Skeletal muscle tissue (tissue), 4 donors: Measurements from ENCODE around the gene ZNF146. TPM values are rescaled to one million over a fixed set of nuclear protein-coding genes. Genes with fewer than 3 reads are reported as not detected.

Experiments used
- H3K27ac ChIP-seq: one replicate; pipeline ENCODE4 v1.7.0; 2013; ENCODE audit warnings: mild to moderate bottlenecking, low read depth, low read length, inconsistent platforms
- H3K27me3 ChIP-seq, 3 donors: one replicate each; pipeline ENCODE4 v1.7.0; 2013; ENCODE audit warnings: low read length in 3 of 3; ENCODE audit not compliant: control insufficient read depth in 3 of 3, insufficient read depth in 3 of 3
- H3K36me3 ChIP-seq, 3 donors: one replicate each; pipeline ENCODE4 v1.7.0; 2013; ENCODE audit warnings: low read length in 3 of 3; ENCODE audit not compliant: control insufficient read depth in 3 of 3, insufficient read depth in 3 of 3
- H3K4me1 ChIP-seq, 3 donors: one replicate each; pipeline ENCODE4 v1.7.0; 2013; ENCODE audit warnings: low read length in 3 of 3, mild to moderate bottlenecking in 3 of 3; ENCODE audit not compliant: control insufficient read depth in 3 of 3, insufficient read depth in 3 of 3
- H3K4me3 ChIP-seq, 3 donors: one replicate each; pipeline ENCODE4 v1.7.0; 2013; ENCODE audit warnings: low read length in 3 of 3
- H3K9ac ChIP-seq, 3 donors: one replicate each; pipeline ENCODE4 v1.7.0; 2013; ENCODE audit warnings: low read length in 3 of 3, mild to moderate bottlenecking in 3 of 3, moderate library complexity in 2 of 3, low read depth in 1 of 3
- H3K9me3 ChIP-seq, 3 donors: one replicate each; pipeline ENCODE4 v1.7.0; 2013; ENCODE audit warnings: low read length in 3 of 3; ENCODE audit not compliant: control insufficient read depth in 3 of 3
- total RNA-seq: library from RNA; depleted of rRNA; stranded (reverse); fragments of >200 nt; gene quantifications from one replicate; pipeline ENCODE4 v1.2.3, GENCODE V29; 2014
- donor health status: Osteomylitis.

Gene ZNF146
- total RNA-seq, 1 donor from 2014 or later: 45.9 TPM

DNA sequence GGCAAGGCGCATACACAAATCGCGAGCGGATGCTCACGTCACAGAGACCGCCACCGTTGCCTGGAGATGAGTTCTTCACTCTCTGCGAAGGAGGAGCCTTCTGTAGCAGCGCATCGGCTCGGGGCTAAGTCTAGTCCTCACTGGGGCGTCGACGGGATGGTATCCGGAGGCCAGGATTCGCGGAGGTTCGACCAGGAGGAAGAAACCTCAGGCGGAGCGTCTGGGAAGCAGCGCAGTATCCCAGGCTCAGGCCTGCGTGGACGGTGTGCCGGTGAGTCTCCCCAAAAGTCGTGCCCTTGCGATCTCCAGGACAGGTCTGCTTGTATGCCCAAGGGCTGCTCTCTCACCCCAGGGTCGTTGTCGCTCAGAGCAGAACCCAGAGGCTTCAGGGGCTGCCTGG lies 40.4 kb downstream of the ZNF146 start:
- Histone ChIP-seq H3K4me1 (peaks cover 0 to 2% (median 0%) of the 10 kb centered on the region in 3 donors), H3K27ac (no peak overlapping the region), H3K4me3 (no peak overlapping the region), H3K9ac (no peak overlapping the region), H3K9me3 (no peaks in the 10 kb centered on the region), H3K36me3 (peaks cover 0 to 2% (median 0%) of the 10 kb centered on the region in 3 donors), H3K27me3 (peaks cover 0 to 3% (median 0%) of the 10 kb centered on the region in 3 donors)

DNA sequence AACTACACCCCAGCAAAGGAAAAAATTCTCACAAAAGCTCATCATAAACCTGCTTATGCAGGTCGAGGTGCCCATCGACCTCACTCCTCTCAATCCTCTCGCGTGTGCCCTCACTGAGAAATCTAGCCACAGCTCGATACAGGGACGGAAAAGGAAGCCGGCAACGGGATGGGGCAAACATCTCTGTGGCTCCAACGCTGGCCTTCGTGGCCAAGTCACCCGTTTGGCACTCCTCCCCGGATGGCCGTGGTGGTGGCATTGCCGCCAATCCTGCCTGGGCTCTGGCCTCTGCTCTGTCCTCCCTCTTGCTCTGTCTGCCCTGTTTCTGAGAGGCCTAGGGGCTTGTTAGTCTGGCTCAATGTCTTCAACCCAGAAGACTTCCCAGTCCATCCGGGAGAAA lies 41.2 kb downstream of the ZNF146 start:
- Histone ChIP-seq H3K4me3 (no peak overlapping the region), H3K27ac (no peak overlapping the region), H3K9me3 (no peaks in the 10 kb centered on the region), H3K36me3 (peaks cover 0 to 2% (median 0%) of the 10 kb centered on the region in 3 donors), H3K27me3 (peaks cover 0 to 3% (median 0%) of the 10 kb centered on the region in 3 donors), H3K4me1 (peaks cover 0 to 2% (median 0%) of the 10 kb centered on the region in 3 donors), H3K9ac (no peak overlapping the region)

DNA sequence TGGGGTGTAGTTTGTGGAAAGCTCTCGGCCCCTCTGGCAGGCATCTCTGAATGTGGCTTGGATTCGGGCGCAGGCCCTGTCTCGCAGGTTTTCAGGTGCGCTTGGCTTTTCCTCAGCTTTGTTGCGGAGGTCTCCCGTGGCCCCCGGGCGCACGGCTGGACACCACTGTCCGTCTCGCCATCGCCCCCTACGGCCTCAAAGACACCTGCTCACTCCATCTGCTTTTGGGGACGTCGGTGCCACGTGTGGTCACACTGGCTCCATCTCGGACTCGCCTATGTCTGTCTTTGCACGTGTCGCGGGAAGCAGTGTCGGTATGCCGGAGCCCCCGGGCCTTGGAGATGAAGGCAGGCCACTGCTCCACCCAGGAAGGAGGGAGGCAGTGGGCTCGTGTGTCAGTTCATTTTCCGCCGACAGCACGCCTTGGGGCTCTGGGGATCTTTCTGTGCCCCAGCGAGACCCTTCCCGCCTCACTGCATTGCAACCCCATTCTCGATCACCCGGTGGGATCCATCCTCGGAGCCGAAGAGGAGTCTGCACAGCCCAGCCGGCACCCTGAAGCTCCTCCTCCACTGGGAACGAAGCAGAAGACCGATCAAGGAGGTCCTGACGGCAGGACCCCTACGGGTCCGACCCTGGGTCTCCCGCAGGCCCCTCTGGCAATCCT lies 42.1 kb downstream of the ZNF146 start:
- peak overlapping the region in 2 of 3 donors; percentile 61 to 80 for H3K9ac ChIP-seq
- H3K9me3 ChIP-seq: no peaks in the 10 kb centered on the region
- peak overlapping the region; percentile 36 to 70 (median 63) for H3K4me3 ChIP-seq
- H3K4me1 ChIP-seq: peaks cover 0 to 2% (median 0%) of the 10 kb centered on the region in 3 donors
- H3K36me3 ChIP-seq: peaks cover 0 to 2% (median 0%) of the 10 kb centered on the region in 3 donors
- H3K27ac ChIP-seq: no peak overlapping the region
- peaks cover 0 to 3% (median 0%) of the 10 kb centered on the region in 3 donors for H3K27me3 ChIP-seq

DNA sequence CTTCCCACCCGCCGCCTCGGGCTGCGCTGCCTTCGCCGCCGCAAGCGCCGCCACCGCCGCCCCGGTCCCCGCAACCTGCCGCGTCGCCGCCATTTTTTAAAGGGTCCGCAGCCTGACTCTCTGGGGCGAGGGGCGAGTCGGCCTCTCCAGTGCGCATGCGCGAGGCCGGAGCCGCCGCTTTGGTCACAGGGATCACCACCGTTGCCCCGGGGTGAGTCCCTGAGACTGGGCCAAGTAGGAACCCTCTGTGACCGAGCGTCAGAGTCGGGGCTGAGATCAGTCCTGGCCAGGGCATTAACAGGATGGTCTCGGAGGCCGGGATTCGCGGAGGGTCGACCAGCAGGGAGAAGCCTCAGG lies 42.6 kb downstream of the ZNF146 start:
- H3K9ac ChIP-seq: peak overlapping the region in 2 of 3 donors; percentile 61 to 80
- H3K27me3 ChIP-seq: peaks cover 0 to 3% (median 0%) of the 10 kb centered on the region in 3 donors
- peaks cover 0 to 2% (median 0%) of the 10 kb centered on the region in 3 donors for H3K4me1 ChIP-seq
- H3K4me3 ChIP-seq: peak overlapping the region; percentile 36 to 70 (median 63)
- no peaks in the 10 kb centered on the region for H3K9me3 ChIP-seq
- no peak overlapping the region for H3K27ac ChIP-seq
- H3K36me3 ChIP-seq: peaks cover 0 to 2% (median 0%) of the 10 kb centered on the region in 3 donors

DNA sequence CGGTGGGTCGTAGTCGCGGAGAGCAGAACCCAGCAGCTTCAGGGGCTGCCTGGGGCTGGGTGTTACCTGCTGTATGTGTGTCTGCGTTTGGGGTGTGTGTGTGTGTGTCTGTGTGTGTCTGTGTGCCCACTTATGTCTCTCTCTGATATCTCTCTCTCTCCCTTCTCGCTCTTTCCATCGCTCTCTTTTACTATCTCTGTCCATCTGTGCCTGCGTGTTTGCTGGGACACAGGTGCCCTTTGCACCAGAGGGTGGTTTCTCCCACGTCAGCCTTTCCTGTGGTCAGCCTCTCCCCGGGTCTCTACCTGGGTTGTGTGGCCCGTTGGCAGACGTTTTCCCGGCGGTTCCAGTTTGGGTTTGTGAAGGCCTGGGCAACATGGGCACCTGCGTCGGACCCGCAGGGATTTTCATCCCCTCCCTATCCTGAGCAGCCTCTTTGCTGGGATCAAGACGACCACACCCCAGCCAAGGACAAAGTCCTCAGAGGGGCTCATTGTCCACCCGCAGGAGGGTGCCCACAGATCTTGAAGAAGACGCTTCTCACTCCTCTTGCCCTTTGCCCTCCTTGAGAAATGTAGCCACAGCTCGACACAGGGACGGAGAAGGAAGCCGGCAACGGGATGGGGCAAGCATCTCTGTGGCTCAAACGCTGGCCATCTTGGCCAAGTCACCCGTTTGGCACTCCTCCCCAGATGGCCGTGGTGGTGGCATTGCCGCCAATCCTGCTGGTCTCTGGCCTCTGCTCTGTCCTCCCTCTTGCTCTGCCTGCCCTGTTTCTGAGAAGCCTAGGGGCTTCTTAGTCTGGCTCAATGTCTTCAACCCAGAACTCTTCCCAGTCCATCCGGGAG lies 43.3 kb downstream of the ZNF146 start:
- Histone ChIP-seq H3K4me3 (peak overlapping the region; percentile 36 to 70 (median 63)), H3K36me3 (peaks cover 0 to 2% (median 0%) of the 10 kb centered on the region in 3 donors), H3K4me1 (peaks cover 0 to 2% (median 0%) of the 10 kb centered on the region in 3 donors), H3K9ac (peak overlapping the region in 1 of 3 donors; percentile 80), H3K27me3 (peaks cover 0 to 3% (median 0%) of the 10 kb centered on the region in 3 donors), H3K27ac (no peak overlapping the region), H3K9me3 (no peaks in the 10 kb centered on the region)

DNA sequence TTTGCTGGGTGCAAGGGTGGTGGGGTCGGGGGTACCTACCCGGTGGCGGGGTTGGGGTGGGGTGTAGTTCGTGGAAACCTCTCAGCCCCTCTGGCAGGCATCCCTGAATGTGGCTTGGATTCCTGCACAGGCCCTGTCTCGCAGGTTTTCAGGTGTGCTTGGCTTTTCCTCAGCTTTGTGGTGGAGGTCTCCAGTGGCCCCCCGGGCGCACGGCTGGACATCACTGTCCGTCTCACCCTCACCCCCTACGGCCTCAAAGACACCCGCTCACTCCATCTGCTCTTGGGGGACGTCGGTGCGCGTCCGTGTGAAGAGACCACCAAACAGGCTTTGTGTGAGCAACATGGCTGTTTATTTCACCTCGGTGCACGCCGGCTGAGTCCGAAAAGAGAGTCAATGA lies 44.3 kb downstream of the ZNF146 start:
- H3K4me1 ChIP-seq: peaks cover 0 to 2% (median 0%) of the 10 kb centered on the region in 3 donors
- no peak overlapping the region for H3K27ac ChIP-seq
- no peaks in the 10 kb centered on the region for H3K9me3 ChIP-seq
- H3K4me3 ChIP-seq: no peak overlapping the region
- H3K27me3 ChIP-seq: peaks cover 0 to 3% (median 0%) of the 10 kb centered on the region in 3 donors
- H3K36me3 ChIP-seq: peaks cover 0 to 2% (median 0%) of the 10 kb centered on the region in 3 donors
- no peak overlapping the region for H3K9ac ChIP-seq

DNA sequence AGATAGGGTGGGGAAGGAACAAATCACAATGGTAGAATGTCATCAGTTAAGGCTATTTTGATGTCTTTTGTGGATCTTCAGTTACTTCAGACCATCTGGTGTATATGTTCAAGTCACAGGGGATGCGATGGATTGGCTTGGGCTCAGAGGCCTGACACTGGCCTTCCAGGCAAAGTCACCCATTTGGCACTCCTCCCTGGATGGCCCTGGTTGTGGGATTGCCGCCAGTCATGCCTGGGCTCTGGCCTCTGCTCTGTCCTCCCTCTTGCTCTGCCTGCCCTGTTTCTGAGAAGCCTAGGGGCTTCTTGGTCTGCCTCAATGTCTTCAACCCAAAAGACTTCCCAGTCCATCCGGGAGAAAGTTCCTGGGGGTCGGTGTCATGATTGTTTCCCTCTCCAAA lies 50.2 kb downstream of the ZNF146 start:
- Histone ChIP-seq H3K9me3 (no peaks in the 10 kb centered on the region), H3K36me3 (no peaks in the 10 kb centered on the region), H3K27ac (no peak overlapping the region), H3K4me1 (no peaks in the 10 kb centered on the region), H3K9ac (no peak overlapping the region), H3K4me3 (no peak overlapping the region), H3K27me3 (no peaks in the 10 kb centered on the region)

DNA sequence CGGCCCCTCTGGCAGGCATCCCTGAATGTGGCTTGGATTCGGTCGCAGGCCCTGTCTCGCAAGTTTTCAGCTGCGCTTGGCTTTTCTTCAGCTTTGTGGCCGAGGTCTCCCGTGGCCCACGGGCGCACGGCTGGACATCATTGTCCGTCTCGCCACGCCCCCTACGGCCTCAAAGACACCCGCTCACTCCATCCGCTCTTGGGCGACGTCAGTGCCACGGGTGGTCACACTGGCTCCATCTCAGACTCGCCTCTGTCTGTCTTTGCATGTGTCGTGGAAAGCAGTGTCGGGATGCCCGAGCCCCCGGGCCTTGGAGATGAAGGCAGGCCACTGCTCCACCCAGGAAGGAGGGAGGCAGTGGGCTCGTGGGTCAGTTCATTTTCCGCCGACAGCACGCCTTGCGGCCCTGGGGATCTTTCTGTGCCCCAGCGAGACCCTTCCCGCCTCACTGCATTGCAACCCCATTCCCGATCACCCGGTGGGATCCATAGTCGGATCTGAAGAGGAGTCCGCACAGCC lies 51.0 kb downstream of the ZNF146 start:
- no peaks in the 10 kb centered on the region for H3K36me3 ChIP-seq
- no peak overlapping the region for H3K27ac ChIP-seq
- no peaks in the 10 kb centered on the region for H3K9me3 ChIP-seq
- peak overlapping the region in 1 of 3 donors; percentile 14 for H3K9ac ChIP-seq
- H3K4me1 ChIP-seq: no peaks in the 10 kb centered on the region
- H3K4me3 ChIP-seq: no peak overlapping the region
- no peaks in the 10 kb centered on the region for H3K27me3 ChIP-seq

DNA sequence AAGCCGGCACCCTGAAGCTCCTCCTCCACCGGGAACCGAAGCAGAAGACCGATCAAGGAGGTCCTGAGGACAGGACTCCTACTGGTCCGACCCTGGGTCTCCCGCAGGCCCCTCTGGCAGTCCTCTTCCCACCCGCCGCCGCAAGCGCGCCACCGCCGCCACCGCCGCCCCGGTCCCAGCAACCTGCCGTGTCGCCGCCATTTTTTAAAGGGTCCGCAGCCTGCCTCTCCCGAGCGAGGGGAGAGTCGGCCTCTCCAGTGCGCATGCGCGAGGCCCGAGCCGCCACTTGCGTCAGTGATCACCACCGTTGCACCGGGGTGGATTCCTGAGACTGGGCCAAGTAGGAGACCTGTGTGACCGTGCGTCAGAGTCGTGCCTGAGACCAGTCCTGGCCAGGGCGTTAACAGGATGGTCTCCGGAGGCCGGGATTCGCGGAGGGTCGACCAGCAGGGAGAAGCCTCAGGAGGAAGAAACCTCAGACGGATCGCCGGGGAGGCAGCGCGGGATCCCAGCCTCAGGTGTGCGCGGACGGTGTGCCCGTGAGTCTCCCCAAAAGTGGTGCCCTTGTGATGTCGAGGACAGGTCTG lies 51.6 kb downstream of the ZNF146 start:
- H3K4me3 ChIP-seq: no peak overlapping the region
- no peaks in the 10 kb centered on the region for H3K36me3 ChIP-seq
- H3K9ac ChIP-seq: peak overlapping the region in 1 of 3 donors; percentile 14
- no peaks in the 10 kb centered on the region for H3K4me1 ChIP-seq
- H3K9me3 ChIP-seq: no peaks in the 10 kb centered on the region
- no peaks in the 10 kb centered on the region for H3K27me3 ChIP-seq
- H3K27ac ChIP-seq: no peak overlapping the region
